GM19438 (cell line): Measurements from ENCODE around the gene HHLA2.
"Not testable (repeated sequence)": the region's sequence is repeated elsewhere in the genome, so short reads cannot be mapped to it uniquely, and the experiment has no call there.

ENCODE experiments used
- ATAC-seq: cut with Tn5 transposase; IDR thresholded peaks from one replicate; pipeline ENCODE4 v1.9.1; 2021; ENCODE audit warnings: low read depth; ENCODE audit not compliant: unreplicated experiment

Gene HHLA2

GRCh38 chr3:108338901-108339545, 42.7 kb downstream of the HHLA2 start:
- peak; percentile 66 for ATAC-seq

DNA sequence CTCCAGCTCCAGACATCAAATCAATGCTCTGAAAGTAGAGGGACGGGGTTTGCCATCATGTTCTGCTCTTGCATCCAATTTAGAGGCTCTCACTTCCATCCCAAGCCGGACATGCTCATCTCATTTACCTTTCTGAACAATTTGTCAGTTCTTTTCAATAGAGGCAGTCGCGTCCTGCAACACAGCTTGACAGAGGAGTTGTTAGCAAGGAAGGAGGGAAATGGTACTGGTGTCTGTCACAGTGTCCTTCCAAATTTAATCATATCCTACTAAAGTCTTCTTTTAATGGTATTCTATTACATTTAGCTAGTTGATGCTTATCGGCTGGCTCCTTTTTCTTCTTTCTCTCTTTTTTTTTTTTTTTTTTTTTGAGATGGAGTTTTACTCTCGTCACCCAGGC, 45.6 kb downstream of the HHLA2 start:
- no peak for ATAC-seq

- ATAC-seq: no peak
These were observed 46.6 kb downstream of the HHLA2 start for GRCh38 chr3:108342837-108343486.

DNA sequence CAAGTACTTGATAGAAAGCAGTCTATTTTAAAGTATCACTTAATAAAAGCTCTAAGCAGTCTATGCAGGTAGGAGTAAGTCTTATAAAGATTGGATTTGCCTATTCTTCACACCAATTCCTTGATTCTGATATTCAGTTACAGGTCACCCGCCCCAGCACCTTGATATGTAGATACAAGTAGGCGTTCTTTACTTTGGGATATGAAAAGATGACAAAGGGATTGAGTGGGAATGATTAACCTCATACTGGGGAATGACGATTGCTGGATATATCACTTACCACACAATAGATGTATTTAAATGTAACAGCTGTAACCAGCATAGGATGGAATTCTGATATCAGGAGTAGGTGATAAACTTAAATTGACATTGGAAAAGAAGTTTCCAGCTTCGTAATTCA, 47.1 kb downstream of the HHLA2 start:
- ATAC-seq: no peak

DNA sequence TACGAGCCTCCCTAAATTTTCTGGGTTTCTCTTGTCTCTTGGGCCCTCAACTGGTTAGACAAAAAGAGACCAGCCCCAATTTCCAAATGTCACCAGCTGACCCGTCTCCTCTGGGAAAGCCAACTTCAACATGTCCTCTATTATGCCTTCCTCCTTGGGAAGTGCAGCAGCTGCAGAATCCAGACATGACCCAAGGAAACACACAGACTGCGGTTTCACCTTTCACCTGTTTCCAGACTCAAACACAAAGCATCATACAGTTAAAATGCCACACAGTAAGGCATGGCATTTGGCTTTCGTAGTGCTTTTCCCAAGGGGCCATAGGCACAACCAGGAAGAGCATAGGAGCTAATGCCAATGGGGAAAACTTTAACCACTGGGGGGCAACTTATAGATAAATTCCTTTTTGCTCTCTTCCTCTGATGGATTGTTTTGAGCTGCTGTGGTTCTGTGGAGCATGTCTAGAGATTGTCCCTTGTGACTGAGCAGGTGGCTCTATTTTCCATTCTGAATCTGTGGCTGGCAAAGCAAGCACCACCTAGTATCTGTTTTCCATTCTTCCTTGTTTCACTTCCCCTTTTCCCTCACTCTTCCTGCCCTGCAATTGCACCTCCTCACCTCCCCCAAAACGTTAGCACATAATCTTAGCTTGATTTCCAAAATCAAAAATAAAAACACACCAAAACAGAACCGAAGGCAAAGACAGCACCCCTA, 49.3 kb downstream of the HHLA2 start:
- no peak for ATAC-seq

DNA sequence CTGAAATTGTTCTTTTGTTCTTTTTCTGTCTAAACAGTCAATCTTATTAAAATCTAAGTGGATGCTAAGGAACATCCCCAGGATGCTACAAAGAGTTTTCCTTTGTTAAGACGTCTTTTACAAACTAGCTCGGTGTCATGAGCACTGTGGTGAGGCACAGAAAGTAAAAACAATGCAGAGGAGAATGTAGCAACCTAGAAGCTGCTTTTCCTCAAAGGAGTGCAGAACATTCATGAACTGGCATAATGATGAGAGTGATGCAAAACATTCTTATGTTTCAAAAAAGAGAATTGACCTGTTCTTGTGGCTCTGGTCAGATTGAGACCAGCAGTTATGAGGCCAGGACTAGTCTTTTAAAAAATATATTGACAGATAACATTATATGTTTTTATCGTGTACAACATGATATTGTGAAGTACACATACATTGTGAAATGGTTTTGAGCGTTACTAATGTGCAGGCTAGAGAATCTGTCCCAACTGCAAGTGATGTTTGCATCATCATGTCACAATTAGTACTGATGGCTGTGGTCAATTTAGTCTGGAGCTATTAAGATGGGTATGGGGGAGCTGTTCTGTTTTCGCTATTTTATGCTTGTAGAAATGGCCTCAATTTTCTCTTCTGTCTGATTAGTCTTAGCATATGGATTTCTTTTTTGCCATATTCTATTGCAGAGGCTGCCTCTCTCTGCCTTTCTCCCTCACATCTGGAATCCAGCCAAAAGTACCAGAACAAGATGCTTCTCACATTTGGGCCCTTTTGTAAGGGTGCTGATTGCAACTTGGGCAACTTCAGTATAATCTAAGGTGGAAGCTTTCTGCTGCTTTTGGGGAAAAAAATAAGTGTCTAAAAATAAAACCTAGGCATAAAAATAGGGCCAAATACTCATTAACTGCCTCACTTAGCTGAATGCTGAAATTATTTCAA, 50.2 kb downstream of the HHLA2 start:
- no peak for ATAC-seq

DNA sequence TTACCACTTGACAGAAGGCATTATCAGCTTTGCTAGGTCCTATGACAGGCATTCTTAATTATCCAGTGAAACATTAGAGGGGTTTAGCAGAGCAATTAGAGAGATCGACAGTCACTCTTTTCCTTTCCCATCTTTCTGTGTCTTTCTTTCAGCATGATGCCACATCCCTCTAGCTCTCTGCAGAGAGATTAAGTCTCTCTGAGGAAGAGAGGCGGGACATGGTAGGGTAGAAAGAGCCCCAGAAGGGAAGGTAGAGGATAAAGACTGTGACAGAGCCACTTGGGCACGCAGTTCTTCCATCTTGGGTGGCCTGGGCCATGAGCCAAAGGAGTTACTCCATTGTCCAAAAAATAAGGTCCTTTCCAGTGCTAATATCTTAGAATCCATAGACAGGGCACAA, 55.8 kb downstream of the HHLA2 start:
- no peak for ATAC-seq

DNA sequence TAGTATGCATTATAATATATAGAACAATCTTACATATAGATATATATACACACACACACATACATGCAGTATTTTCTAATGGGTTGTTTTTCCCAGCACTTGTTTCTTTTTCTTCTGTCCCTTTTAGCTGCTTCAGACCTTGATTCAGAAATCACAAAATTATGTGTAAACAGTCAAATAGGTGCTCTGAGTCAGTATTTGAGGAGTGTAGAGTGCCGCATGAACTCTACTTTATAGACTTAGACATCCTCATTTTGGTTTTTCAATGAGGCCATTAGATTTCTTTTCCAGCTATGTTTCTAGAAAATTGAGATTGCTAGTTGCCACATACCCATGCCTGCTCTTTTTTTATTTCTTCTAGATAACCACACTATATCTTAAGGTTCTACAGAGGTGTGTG, 58.2 kb downstream of the HHLA2 start:
- ATAC-seq: no peak

- no peak for ATAC-seq
These were observed 60.7 kb downstream of the HHLA2 start for GRCh38 chr3:108357042-108357441.

DNA sequence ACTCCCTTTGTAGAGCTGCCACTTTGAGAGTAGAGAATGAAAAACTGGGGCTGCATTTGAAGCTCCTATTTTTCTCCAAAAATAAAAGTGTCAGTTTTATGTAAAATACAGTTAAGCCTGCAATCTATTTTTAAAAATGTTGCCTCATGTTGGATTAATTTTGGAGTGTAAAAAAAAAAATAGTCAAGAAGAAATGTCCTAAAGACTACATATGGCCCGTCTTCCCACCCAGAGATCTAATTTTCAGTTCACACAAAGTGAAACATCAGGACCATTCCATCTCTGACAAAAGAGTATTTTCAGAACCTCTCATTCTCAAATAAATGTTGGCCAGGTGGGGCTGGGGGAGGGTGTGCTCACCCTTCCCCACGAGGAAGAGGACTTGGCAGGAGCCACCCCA, 62.7 kb downstream of the HHLA2 start:
- no peak for ATAC-seq

DNA sequence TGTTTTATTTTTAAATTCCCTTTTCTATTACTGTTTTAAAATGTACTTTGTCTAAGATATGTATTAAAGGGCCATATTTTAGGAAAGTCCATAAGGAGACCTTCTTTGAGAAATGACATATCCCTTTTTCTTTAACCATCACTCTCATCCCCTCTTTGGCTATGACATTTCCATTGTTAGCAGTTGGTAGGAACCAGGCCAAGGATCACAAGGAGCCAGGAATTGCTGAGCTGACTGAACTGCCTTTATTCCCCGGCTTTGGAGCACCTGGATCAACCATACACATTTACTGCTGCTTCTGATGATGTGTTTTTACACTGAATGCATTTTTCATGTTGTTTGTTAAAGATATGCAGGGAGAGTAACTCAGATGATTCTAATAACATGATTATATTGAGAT, 79.7 kb downstream of the HHLA2 start:
- ATAC-seq: no peak

- no peak for ATAC-seq
These were observed 81.0 kb downstream of the HHLA2 start for GRCh38 chr3:108377384-108377783.

DNA sequence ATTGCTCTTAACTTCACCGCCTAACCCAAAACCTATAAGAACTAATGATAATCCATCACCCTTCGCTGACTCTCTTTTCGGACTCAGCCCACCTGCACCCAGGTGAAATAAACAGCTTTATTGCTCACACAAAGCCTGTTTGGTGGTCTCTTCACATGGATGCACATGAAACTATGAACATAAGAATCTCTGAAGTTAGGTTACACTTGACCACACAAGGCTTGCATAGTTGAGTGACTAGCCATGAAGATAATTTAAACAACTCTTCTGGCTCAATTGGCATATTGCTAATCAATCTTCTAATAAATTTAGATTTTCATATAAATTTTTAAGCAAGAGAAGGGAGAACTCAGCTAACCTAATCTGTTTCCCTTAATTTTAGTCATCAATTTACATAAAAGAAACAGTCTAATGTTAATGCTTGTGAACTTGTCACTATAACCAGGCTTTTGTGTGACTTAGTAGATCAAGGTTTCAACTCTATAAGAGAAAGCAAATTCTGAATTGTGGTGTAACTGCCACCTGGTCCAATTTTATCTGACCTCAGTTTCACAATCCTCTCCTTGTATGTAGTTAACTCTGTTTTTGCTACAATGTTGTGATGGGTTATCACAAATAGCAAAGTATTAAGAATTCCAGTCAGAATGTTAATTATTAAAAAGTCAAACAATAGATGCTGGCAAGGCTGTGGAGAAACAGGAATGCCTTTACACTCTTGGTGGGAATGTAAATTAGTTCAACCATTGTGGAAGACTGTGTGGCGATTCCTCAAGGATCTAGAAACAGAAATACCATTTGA, 82.0 kb downstream of the HHLA2 start:
- ATAC-seq: no peak

DNA sequence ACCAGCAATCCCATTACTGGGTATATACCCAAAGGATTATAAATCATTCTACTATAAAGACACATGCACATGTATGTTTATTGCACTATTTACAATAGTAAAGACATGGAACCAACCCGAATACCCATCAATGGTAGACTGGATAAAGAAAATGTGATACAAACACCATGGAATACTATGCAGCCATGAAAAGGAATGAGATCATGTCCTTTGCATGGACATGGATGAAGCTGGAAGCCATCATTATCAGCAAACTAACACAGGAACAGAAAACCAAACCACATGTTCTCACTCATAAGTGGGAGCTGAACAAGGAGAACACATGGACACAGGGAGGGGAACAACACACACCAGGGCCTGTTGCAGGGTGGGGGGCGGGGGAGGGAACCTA, 82.6 kb downstream of the HHLA2 start:
- ATAC-seq: not testable (repeated sequence)

DNA sequence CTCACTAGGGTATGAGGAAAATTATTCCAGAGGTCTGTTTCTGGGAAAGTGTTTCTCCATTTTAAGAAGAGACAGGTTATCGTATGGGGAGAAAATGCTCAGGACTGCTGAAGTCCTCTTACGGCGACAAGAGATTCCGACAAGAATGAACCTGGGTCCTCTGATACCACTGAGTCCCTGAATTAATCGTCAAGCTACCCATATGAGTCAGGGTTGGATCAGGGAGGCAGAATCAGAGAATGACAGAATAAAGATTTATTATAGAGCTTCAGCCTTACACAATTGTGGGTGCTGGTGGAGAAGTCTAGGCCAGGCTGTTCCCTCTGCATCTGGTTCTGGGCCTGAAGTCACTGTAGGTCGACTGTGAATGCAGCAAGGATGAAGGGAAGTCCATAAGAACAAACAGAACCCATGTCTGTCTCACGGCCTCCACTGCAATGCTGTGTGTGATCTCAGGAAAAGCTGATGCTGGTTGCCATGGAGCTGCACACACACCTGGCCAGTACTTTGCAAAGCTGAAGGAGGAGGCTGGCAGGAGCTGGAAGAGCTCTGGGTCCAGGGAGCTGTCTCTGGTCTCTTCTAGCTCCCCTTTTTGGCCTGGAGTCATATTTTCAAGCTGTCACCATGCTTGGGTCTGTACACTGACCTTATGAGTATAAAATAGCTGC, 83.9 kb downstream of the HHLA2 start:
- no peak for ATAC-seq

DNA sequence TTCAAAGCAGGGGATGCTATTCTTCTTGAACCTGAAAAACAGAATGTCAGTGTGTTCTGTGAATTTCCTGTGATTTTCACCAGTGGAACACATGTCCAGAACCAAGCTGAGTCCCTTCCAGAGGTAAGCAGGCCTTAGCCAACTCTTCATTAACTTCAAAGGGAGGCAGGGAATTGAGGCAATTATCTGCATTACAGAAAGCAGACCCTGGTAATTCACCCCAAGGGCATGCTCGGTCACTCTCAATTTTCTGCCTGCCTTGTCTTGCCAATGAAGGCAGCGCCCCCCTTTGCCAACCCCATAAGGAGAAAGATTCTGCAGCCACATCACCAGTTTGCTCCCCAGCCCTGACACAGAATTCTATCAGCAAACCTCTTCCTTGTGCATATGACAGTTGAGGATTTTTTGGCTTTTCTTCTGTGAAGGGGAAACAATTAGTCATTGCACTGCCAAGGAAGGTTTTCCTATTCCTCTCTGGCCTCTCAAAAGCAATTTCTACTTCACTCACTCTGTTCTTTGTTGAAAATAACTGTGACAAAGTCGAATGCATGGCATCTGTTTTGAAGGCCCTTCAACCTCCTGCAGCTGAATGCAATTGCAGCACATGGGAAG, 85.3 kb downstream of the HHLA2 start:
- ATAC-seq: no peak

DNA sequence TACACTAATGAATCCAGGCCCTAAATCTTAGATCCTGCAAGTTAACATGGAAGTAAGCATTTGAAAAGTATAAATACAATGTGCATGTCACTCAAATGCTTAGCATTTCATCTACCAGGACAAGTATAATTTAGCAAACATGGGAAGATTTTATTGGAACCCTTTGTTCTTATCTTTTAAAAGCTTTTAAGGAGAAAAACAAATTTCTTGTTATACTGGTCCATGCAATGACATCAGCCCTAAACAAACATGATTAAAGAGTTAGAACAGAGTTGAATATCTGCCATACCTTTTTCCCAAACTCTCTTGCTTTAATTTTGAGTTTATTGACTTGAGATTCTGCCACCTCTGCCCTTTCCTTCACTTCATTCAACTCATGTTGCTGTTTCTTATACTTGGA, 87.0 kb downstream of the HHLA2 start:
- ATAC-seq: no peak

DNA sequence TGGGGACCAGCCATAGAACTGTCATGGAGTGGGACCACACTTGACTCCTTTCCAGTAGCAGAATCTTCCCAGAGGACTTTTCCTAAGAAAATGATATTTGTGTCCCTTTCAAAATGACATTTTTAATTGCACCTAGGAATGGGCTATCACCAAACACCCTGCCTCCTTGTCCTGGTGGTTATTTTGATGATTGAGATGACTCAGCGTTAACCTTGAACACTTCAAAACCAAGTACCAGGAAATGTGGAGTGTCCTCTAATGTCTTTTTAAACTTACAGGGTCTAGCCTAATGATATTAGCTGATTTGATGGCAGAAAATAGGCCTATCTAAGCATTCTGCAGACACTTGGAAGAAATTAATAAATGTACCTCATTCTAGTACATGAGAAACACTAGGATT, 90.7 kb downstream of the HHLA2 start:
- ATAC-seq: no peak
